Vagina (tissue), 2 donors: ENCODE measurements around the gene SLC12A7. TPM values are rescaled to one million over a fixed set of nuclear protein-coding genes. Genes with fewer than 3 reads are reported as not detected.
A peak's percentile ranks its signal among the peaks of the same experiment; 100 is the strongest.

Experiments used
- DNase-seq, 2 donors: peaks; one replicate each; pipeline ENCODE4 v3.0.0-alpha.2; 2017; ENCODE audit errors: extremely low spot score in 2 of 2
- H3K27ac ChIP-seq: fragments of 200-600 bp; sonication (generic); one replicate; pipeline ENCODE4 v1.5.1; 2019
- H3K27me3 ChIP-seq: fragments of 200-600 bp; sonication (generic); one replicate; pipeline ENCODE4 v1.5.1; 2019
- H3K36me3 ChIP-seq, 2 donors: fragments of 200-600 bp; sonication (generic); one replicate each; pipeline ENCODE4 v1.5.1; 2017 to 2019
- H3K4me1 ChIP-seq: fragments of 200-600 bp; sonication (generic); one replicate; pipeline ENCODE4 v1.5.1; 2019
- H3K4me3 ChIP-seq, 2 donors: fragments of 200-600 bp; sonication (generic); 1 replicate in 1 of 2; 2 replicates in 1 of 2; pipeline ENCODE4 v1.5.1; 2016 to 2019
- H3K9me3 ChIP-seq: fragments of 200-600 bp; sonication (generic); one replicate; pipeline ENCODE4 v1.5.1; 2019
- POLR2A ChIP-seq, 2 donors: fragments of 450-650 bp; IDR thresholded peaks; one replicate each; pipeline ENCODE4 v1.6.1; 2017; ENCODE audit warnings: antibody characterized with exemption in 2 of 2, mild to moderate bottlenecking in 2 of 2, moderate library complexity in 2 of 2
- POLR2AphosphoS5 ChIP-seq, 2 donors: sonication (generic); formaldehyde crosslinking; IDR thresholded peaks; one replicate each; pipeline ENCODE4 v1.9.0; 2017; ENCODE audit warnings: antibody characterized with exemption in 2 of 2, mild to moderate bottlenecking in 2 of 2, low read depth in 1 of 2; ENCODE audit not compliant: insufficient read depth in 1 of 2
- intact Hi-C: fragments of 100-400 bp; cut with DNase I; formaldehyde crosslinking; loops from one replicate; pipeline ENCODE4 v1.15.1; 2023
- total RNA-seq: library from RNA; depleted of rRNA; stranded (reverse); fragments of >200 nt; gene quantifications from one replicate; pipeline ENCODE4 v1.2.3, GENCODE V29; 2016
- TF ChIP-seq, protein P1 (sequence below), 3 experiments: fragments of 450-650 bp in 2 of 3; fragments of 200-600 bp in 1 of 3; sonication (generic) in 1 of 3; IDR thresholded peaks; one replicate each; pipeline ENCODE4 v1.5.1; 2017 to 2019; ENCODE audit warnings: antibody characterized with exemption in 3 of 3, mild to moderate bottlenecking in 2 of 3, moderate library complexity in 2 of 3

SLC12A7 gene
- total RNA-seq, 1 donor from 2014 or later, result 21.6 TPM

DNA sequence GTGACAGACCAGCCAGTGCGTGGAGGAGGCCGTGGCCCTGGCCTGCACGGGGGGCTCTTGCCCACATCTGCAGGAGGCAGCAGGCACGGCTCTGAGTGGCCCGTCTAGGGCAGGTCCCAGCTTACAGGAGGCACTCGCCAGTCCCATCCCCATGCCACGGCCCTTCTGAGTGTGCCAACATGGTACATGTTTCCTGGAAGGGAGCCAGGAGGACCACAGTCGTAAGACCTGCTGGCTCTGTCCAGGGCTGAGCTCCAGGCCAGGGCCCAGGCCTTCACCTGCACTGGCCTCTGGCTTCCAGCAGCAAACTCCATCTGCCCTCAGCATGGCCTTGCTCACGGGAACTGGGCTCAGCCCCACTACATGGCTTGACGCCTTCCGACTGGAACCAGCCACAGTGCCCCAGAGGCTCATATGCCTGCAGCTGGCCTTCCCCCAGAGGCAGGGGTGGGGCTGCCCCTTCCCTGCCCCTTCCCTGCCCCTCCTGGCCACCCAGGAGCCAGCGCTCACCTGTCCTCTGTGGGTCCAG lies 99.5 kb downstream of the SLC12A7 start:
- Histone ChIP-seq H3K4me3 (no peak overlapping the region), H3K9me3 (no peaks in the 10 kb centered on the region), H3K36me3 (no peaks in the 10 kb centered on the region), H3K4me1 (peaks cover 24% of the 10 kb centered on the region), H3K27me3 (peaks cover 7% of the 10 kb centered on the region), H3K27ac (no peak overlapping the region)
- TF ChIP-seq, protein P1, sequence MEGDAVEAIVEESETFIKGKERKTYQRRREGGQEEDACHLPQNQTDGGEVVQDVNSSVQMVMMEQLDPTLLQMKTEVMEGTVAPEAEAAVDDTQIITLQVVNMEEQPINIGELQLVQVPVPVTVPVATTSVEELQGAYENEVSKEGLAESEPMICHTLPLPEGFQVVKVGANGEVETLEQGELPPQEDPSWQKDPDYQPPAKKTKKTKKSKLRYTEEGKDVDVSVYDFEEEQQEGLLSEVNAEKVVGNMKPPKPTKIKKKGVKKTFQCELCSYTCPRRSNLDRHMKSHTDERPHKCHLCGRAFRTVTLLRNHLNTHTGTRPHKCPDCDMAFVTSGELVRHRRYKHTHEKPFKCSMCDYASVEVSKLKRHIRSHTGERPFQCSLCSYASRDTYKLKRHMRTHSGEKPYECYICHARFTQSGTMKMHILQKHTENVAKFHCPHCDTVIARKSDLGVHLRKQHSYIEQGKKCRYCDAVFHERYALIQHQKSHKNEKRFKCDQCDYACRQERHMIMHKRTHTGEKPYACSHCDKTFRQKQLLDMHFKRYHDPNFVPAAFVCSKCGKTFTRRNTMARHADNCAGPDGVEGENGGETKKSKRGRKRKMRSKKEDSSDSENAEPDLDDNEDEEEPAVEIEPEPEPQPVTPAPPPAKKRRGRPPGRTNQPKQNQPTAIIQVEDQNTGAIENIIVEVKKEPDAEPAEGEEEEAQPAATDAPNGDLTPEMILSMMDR (IDR thresholded peaks at IDR 0.05), result no peak
- TF ChIP-seq POLR2AphosphoS5 (IDR thresholded peaks at IDR 0.05; ENCODE audit: insufficient read depth in 1 of 2, low read depth in 1 of 2) (no peak), POLR2A (IDR thresholded peaks at IDR 0.05) (no peak)
- DNase-seq, result no peak
- intact Hi-C loops, result no loop called here

DNA sequence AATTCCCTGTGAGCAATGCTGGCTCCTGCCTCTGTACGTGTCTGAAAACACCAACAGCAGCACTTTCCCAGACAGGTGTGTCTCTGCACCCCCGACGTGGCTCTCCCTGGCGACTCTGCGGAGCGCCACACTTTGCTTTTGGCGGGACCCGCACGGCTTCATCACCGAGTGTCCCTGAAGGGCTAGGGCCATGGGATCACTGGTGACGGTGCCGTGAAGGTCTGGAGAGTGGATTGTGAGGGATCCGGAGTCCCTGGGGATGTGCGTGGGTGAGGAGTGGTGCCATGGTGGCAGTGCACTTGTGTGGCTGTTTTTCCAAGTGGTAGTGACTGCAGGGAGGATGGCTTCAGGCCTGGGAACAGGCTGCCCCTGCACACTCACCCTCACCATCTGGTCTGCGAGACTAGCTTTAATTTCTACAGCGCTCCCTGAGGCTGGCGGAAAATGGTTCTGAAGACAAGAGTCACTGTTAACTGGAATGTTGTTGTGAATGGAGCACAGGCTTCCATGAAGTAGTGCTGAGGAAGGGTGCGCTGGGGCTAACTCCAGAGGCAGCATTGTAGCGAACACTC lies 100.0 kb downstream of the SLC12A7 start:
- H3K4me1 ChIP-seq, result peaks cover 24% of the 10 kb centered on the region
- H3K9me3 ChIP-seq, result no peaks in the 10 kb centered on the region
- intact Hi-C loops, result no loop called here
- no peak overlapping the region for H3K27ac ChIP-seq
- peaks cover 7% of the 10 kb centered on the region for H3K27me3 ChIP-seq
- DNase-seq, result no peak
- no peak overlapping the region for H3K4me3 ChIP-seq
- H3K36me3 ChIP-seq, result no peaks in the 10 kb centered on the region
- TF ChIP-seq POLR2A (IDR thresholded peaks at IDR 0.05) (no peak), POLR2AphosphoS5 (IDR thresholded peaks at IDR 0.05; ENCODE audit: insufficient read depth in 1 of 2, low read depth in 1 of 2) (no peak)
- TF ChIP-seq, protein P1 (IDR thresholded peaks at IDR 0.05), result no peak

DNA sequence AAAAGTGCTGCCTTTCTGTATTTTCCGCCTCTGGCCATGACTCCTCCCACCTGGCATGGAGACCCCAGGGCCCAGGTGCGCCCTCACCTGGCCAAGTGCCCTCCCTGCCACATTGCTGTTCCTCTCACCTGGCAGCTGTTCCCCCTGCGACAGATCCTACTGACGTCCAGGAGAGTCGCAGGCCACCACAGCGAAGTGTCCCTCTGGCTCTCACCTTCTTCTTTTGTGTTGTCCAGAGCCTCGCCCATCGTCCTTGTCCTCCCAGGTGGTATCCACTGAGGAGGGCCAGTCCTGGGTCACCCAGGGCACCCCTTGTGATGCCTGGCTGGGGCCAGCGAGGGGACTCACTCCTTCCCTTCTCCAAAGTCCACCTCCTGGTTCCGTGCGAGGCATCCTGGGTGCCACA lies 100.6 kb downstream of the SLC12A7 start:
- Histone ChIP-seq H3K4me1 (peaks cover 24% of the 10 kb centered on the region), H3K36me3 (no peaks in the 10 kb centered on the region), H3K9me3 (no peaks in the 10 kb centered on the region), H3K27ac (no peak overlapping the region), H3K4me3 (no peak overlapping the region), H3K27me3 (peaks cover 7% of the 10 kb centered on the region)
- intact Hi-C loops, result no loop called here
- TF ChIP-seq POLR2A (IDR thresholded peaks at IDR 0.05), result no peak
- no peak for TF ChIP-seq POLR2AphosphoS5 (IDR thresholded peaks at IDR 0.05; ENCODE audit: insufficient read depth in 1 of 2, low read depth in 1 of 2)
- TF ChIP-seq, protein P1 (IDR thresholded peaks at IDR 0.05), result no peak
- no peak for DNase-seq

DNA sequence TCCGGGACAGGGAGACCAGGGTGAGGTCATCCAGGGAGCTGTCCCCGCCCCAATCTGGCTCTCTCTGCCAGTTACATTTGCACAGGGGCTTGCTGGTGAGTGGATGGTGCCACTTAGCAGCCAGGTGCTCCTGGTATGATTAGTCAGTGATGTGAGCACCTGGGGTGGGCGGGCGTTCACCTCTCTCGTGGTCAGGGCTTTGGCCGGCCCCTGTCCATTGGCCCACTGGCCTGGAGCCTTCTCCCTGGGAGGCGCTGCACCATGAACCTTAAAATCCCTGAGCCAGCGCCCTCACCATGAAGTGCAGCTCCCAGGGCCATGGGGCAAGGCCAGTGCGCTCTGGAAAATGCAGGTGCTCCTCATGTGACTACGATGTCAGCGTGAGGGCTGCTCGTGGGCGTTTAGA lies 101.2 kb downstream of the SLC12A7 start:
- no peak for DNase-seq
- no peak overlapping the region for H3K27ac ChIP-seq
- peaks cover 7% of the 10 kb centered on the region for H3K27me3 ChIP-seq
- intact Hi-C loops, result no loop called here
- H3K4me1 ChIP-seq, result peaks cover 20% of the 10 kb centered on the region
- H3K9me3 ChIP-seq, result no peaks in the 10 kb centered on the region
- H3K4me3 ChIP-seq, result no peak overlapping the region
- H3K36me3 ChIP-seq, result no peaks in the 10 kb centered on the region
- no peak for TF ChIP-seq POLR2A (IDR thresholded peaks at IDR 0.05)
- TF ChIP-seq, protein P1 (IDR thresholded peaks at IDR 0.05), result no peak
- no peak for TF ChIP-seq POLR2AphosphoS5 (IDR thresholded peaks at IDR 0.05; ENCODE audit: insufficient read depth in 1 of 2, low read depth in 1 of 2)

DNA sequence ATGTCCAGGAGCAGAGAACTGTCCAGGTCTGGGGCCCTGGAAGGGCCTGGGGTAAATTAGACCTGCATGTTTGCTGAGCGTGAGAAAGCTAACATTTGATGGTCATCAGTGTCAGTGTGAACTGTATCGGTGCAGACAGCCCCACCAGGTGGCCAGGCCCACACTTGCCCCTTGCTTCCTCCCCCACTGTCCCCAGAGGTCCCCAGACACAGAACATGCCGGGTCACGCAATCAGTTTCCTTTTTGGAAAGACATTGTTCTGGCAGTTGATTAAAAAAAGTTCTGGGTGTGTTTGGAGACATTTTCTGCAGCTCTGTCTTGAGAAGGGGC lies 101.7 kb downstream of the SLC12A7 start:
- H3K27me3 ChIP-seq, result peaks cover 7% of the 10 kb centered on the region
- H3K9me3 ChIP-seq, result no peaks in the 10 kb centered on the region
- intact Hi-C loops, result no loop called here
- no peak overlapping the region for H3K27ac ChIP-seq
- DNase-seq, result no peak
- TF ChIP-seq, protein P1 (IDR thresholded peaks at IDR 0.05), result no peak
- no peak for TF ChIP-seq POLR2A (IDR thresholded peaks at IDR 0.05)
- TF ChIP-seq POLR2AphosphoS5 (IDR thresholded peaks at IDR 0.05; ENCODE audit: insufficient read depth in 1 of 2, low read depth in 1 of 2), result no peak
- H3K4me3 ChIP-seq, result peak overlapping the region in 1 of 2 donors; percentile 63
- no peaks in the 10 kb centered on the region for H3K36me3 ChIP-seq
- peaks cover 22% of the 10 kb centered on the region for H3K4me1 ChIP-seq
